Ammon's horn (tissue), 1 donor: ENCODE results near the gene ABCC8.

Experiments
- DNase-seq: peaks from one replicate; pipeline ENCODE4 v3.0.0-alpha.2; 2016; ENCODE audit warnings: low spot score

Gene ABCC8

DNA sequence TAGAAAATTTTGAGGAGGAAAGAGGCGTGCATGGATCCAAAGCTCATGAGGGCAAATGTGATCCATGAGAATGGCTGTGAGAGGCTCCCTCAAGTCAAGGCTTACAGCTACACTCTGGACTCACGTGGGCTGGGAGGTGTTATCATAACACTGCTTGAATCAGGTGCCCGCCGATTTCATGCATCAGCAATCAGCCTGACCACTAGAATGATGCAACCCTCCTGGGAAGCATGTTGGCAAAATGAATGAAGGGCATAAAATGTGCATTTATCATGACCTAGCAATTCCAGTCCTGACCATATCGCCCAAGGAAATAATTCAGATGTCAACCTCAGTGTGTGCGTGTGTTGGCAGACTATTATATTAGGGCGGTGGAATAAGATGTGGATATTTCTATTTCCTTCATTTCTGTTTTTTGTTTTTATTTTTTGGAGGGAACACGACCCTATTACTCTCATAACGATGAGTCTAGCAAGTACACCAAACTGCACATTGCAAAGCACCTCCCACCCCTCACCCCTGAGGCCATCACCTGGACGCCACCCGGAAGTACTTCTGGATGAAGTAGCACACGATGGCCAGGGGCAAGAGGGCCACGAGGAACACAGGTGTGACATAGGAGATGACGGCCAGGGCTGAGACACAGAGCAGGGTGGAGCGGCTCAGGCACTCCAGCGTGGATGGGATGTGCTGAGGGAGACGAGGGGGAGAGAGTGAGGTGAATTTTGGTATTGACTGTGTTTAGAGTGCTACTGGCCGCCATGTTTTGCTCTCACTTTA lies 72.5 kb downstream of the ABCC8 start:
- DNase-seq = no peak

DNA sequence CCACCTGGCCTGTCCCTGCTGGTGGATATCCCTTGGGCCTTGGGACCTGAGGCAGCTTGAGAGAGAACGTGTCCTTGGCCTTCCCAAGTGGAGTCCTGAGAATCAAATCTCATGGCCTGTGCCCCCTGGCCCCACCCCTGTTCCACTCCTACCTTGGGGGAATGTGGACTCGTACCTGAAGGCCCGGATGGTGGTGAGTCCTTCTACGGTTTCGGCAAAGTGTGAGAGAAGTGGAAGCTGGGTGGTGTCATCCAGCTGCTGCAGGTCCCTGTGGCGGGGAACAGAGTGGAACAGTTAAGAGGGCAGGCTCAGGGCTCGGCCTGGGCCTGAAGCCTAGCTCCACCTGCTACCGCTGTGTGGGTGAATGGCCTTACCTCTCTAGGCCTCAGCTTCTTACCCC lies 74.2 kb downstream of the ABCC8 start:
- DNase-seq = no peak

DNA sequence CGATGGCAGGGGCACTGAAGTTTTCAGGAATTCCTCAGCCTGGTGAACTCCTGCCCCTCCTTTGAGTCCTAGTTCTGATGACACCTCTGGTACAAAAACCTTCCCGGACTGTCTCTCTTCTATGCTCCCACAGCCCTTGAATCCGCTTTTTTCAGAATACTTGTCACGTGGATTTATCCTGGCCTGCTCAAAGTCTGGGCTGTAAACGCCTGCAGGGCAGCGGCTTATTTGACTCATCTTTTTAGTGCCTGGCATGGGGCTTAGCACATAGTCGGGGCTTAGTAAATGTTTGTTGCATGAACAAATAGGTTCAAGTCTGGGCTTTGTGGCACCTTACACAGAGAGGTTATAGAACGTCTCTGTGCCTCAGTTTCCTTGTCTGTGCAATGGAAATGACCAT lies 74.8 kb downstream of the ABCC8 start:
- DNase-seq = no peak

DNA sequence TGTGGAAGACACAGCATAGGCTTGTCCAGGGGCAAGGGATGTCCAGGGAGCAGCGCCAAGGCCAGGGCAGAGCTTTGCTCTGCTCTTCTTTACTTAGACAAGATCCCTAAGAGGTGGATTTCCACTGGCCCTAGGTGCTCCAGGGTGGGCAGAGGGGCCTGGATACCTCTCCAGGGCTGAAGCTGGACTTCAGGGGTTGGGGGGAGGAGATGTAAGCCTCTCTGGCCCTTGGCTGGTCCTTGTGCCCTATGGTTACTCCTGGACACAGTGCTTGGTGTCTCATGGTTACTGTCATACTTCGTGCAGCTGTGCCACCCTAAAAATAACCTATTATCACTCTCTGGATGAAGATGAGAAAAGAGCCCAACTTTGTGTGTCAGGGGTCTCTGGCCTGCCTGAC lies 75.3 kb downstream of the ABCC8 start:
- no peak for DNase-seq

DNA sequence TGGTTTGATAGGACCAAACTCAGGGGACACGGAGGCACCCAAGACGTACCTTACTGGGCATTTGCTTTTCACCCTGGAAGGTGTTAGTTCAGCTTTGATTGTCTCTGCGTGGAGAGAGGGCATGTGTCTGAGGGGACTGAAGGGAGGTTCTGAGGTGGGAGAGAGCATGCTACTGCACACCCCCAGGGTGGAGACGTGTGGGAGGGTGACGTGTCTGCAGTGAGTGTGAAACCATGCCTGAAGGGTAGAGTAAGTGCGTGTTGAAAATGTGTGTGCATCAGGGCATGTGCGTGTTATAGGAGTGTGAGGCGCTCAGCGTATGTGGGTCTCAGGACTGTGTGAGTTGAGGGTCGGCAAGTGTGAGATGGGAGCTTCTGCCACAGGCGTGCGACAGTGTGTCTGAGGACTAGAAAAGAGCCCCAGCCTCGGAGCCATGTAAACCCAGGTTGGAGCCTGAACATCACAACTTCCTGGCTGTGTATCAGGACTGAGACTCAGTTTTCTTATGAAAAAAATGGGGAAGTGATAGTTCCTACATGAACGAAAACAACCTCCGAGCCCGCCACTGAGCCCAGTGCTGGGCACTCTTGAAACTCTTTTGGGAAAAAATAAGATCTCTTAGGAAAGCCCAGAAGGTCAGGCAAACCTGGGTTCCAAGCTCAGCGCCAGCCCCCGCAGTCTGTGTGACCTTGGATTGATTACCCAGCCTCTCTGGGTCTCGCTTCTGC lies 76.4 kb downstream of the ABCC8 start:
- DNase-seq = no peak

DNA sequence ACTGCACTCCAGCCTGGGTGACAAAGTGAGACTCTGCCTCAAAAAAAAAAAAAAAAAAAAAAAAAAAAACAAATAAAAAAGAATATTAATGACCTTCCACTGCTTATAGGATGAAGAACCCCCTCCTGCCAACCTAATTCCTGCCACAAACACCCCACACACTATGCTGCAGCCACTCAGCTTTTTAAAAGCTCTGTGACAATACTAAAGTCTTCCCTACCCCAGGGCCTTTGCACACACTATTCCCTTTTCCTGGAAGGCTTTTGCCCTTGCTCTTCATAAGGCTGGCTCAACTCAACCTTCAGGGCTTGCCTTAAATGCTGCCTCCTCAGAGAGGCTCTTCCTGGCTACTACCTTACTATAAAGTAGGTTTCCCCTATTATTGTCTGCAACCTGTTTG lies 77.4 kb downstream of the ABCC8 start:
- DNase-seq = no peak

DNA sequence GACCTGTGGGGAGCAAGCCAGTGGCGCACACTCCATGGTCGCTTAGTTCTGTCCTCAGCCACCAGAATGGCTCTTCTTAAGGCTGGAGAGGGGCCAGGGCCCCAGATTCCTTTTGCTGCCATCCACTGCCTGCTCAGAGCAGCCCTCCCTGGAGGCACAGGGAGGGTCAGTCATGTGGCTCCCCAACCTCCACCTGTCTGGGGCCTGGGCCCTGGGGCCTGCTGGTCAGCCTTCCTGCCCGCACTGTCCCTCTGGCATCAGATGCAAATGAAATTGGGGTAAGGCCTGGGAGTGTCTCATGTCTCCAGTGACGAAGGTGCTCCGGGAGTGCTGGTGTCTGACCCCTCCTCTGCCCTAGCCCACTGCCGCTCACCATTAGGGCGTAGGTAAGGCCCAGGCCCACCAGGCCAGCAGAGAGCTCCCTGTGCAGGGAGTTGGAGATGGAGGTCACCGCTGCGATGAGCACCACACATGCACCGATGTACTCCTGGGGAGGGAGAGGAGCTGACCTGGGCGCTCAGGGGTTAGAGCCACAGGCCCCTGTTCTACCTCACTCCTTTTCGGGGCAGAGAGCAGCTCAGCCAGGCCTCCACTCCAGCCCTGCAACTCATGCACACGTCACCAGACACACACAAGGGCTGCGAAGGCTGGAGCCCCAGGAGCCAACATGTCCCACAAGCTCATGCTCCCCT lies 79.2 kb downstream of the ABCC8 start:
- no peak for DNase-seq

DNA sequence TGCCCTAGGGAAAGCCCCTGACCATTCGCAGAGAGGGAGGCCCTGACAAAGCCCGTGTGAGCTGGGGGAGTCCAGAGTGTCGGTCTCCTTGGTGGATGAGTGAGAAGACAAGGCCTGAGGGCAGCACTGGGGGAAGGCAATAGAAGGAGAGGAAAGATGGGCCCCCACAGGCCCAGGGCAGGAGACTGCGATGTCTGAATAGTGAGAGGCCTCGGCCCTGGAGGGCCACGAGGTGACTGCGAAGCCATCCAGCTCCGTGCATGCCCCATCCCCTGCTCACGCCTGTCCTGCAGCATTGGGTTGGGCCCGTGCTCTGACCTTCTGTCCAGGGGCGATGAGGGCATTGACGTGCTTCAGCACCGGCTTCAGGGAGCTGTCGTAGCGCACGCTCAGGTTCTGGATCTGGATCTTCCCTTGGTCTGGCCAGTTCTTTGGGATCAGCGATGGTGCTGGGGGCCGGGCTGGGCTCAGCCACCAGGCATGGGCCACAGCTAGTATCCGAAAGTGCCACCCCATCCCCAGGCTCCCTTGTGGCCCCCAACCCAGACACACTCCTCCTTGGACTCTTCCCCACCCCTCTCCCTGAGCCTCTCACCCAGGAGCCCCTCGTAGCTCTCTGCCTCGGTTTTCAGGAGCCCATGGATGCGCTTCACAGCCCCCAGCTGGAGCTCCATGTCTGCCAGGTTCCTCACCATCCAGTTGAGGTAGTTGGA lies 79.9 kb downstream of the ABCC8 start:
- DNase-seq = no peak

DNA sequence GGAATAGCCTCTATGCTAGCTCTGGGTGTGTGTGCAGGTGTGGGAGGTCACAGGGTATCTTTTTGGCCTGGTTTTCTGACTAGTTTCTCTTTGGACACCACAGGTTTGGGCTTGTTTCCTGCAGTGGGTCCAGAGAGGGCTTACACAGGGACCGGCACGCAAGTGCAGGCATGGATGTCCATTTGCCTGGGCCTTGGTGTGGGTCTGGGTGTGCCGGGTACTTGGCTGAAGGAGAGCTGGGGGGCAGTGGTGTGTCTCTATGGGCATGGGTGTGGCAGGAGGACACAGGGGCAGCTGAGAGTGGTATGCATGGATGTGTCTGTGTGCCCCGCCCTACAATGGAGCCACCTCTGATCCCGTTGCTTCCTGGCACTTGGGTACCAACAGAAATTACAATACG lies 80.7 kb downstream of the ABCC8 start:
- no peak for DNase-seq

DNA sequence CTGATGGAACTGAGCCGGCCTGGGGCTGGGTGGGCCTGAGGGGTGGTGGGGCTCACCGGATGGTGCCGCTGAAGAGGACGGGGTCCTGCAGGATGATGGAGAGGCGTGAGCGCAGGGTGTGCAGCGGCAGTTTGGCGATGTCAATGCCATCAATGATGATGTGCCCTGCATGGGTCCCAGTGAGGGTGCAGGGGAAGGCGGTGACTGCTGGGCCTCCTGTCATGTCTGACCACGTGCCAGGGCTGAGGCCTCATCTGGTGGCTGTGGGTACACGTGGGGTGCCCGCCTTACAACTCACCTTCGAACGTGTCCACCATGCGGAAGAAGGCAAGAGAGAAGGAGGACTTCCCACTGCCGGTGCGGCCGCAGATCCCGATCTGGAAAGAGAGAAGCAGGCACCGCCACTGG lies 81.1 kb downstream of the ABCC8 start:
- no peak for DNase-seq

DNA sequence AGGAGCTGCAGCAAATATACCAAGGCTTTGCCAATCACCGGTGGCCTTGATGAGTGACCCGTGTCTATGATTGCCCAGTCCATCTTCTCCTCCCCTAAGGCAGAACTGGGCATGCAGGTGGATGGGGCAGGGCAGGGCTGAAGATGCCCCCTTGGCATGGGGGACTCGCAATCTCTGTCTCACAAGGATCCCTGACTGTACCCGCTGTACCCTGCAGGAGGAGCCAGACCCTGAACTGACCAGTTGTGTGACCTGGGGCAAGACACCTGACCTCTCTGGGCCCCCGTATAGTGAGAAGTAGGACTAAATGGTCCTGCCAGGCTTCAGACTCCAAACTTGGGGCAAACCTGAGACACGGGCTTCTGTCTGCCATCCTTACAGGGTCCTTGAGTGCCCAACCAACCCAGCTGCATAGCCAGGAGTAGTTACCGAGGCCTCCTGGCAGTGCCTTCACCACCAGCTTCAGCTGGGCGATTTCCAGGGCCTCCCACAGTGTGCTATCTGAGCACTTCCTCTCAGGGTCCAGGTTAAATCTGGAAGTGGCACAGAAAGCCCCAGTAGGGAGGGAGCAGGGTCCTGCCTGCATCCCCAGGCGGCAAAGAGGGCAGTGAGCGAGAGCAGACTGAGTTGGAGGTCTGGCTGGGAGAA lies 81.8 kb downstream of the ABCC8 start:
- no peak for DNase-seq

DNA sequence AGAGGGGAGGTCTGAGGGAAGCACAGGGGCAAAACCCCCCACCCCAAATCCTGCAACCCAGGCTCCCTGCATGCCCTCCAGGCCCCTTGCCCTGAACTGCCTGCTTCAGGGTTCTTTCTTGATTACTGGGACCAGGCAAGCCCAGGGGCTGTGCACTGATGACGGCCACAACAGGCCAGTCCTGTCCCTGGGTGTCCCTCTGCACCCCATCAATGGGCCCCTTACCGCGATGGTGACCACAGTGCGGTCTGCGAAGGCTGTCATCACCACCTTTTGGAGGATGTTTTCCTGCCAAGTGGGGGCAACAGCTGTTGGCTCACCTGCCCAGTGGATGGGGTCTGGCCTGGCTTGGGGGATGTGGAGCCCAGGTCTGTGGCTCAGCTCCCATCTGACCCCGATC lies 83.2 kb downstream of the ABCC8 start:
- DNase-seq = no peak

DNA sequence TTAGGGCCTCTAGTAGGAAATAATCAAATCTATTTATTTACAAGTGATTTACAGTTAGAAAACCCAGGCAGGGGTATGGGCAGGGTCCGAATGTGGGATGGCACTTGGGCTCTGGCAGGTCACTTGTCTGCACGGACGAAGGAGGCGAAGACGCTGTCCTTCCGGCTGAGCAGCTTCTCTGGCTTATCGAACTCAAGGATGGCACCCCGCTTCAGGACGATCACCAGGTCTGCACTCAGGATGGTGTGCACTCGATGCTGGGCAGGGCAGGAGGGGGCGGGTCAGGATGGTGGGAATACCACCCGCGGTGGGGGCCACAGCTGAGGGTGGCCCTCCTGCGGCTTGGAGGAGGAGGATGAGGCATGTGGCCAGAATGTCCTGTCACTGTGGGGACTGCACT lies 83.8 kb downstream of the ABCC8 start:
- no peak for DNase-seq

DNA sequence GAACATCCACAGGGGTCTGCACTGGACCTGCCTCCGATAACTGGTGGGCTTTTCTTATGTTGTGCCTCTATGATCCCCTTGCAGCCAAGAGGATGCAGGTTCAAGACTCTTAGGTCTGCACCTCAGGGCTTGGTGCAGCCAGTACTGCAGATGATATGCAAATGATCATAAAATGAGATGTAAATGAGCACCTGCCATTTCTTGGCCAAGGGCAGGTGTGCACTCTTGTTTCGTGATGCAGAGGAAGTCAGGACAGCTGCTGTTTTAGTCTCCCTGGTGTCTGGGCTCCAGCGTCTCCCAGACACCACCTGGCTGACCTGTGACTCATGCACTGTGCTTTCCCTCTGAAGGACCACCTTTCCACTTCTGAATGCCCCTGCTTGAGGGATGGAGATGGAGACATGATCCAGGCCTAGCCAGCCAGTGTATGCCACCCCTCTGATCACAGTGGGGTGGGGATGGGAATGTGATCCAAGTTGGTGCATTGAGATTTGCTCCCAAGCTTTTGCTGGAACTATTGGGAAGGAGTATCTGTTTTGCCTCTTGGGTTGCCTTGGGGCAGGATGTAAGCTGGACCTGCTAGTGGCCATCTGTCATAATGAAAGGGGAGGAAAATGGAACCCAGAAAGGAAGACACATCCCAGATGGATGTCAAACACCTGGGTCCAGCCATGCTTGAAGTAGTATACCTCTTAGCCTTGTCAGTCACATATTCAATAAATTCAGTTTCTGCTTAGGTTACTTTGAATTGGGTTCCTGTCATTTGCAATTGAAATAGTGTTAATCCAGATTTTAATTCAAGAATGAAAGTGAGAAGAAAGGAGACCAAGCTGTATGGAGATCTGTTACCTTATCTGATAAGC lies 84.9 kb downstream of the ABCC8 start:
- DNase-seq = no peak

DNA sequence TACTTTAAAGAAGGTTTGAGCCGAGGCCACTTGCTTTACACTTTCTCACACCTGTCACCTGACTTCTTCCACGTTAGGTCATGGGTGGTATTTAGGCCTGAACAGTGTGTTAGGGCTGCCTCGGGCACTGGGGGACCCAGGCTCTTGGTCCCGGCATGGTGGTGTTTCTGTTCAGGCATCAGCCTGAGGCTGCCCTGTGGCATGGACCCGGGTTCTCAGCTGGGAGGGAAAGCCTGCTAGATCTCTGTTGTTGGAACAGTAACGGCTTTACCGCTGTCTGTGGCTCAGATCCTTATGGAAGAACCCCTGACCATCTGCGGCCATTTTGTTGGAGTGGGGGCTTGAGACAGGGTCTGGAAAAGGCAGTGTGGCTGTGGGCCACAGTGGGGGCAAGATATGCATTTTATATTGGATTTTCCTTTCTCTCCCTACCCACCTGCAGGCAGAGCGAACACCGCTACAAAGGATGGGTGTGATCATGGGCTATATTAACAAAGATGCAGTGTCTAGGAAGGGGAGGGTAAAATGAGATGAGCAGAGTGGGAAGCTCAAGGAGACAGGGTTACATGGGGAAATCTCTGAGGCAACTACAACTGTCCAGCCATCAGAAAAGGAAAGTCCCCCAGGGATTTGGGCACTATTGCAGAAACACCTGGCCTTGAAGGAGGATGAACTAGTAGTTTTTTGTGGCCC lies 86.5 kb downstream of the ABCC8 start:
- no peak for DNase-seq

DNA sequence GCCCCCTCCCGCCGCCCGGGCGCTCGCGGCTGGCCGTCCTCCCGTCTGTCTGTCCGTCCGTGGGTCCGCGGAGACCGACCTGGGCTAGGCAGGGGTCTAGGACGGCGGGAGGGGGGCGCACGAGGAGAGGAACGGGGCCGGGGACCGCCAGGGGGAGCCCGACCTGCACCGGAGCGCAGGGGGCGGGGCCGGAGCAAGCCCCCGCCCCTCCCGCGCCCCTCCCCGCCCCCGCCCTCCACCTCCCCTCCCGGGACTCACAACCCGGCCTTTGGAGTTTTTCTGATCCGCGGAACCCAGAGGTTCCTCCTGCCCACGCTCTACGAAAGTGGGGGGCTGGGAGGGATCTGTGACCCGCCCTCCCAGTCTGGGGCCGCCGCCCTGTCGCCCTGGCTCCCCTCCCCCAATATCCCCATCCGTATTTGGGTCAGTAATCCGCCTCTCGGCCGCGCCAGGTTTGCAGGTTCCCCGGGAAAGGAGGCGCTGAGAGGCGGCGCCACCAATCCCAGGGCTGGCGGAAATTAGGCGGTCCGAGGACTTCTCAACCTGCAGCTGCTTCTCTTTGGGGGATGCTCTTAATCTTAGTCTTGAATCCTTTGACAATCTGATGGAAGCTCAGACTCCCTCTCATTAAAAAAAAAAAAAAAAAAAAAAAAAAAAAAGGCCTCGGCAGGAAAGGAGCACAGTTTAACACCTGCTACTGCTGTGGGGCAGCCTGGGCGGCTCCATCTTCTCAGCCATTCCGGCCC lies 87.3 kb downstream of the ABCC8 start:
- DNase-seq = peak; percentile 72

DNA sequence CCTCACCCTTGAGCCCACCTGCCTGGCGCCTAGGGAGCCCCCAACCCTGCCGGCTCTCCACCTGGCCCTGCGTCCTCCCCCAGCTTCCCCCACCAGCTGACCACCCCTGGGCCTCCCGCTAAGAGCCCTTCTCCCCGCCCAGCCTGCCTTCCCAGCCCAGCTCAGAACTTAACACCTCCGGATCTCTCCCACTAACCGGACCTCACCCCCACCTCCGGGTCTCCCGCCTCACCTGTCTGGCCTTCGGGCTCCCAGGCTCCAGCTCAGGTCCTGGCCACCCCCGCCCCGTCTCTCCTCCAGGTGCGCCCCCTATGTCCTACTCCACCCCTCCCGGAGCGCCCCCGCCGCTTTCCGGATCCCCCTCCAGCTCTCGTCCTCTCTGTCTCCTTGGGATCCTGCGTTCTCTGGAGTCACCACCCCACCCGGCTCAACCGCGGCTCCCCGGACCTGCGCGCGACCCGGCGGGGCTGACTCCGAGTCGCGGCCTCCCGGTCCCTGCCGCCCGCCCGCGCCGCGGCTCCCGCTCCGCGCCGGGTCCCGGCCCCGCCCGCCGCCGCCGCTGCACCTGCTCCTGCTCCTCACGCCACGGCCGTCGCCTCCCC lies 87.9 kb downstream of the ABCC8 start, which contains the start of gene KCNJ11:
Gene KCNJ11, minus strand, starts transcription at position 51 of the 602 bp plus-strand sequence. CDS start 568 bp downstream, outside the sequence.
- no peak for DNase-seq

DNA sequence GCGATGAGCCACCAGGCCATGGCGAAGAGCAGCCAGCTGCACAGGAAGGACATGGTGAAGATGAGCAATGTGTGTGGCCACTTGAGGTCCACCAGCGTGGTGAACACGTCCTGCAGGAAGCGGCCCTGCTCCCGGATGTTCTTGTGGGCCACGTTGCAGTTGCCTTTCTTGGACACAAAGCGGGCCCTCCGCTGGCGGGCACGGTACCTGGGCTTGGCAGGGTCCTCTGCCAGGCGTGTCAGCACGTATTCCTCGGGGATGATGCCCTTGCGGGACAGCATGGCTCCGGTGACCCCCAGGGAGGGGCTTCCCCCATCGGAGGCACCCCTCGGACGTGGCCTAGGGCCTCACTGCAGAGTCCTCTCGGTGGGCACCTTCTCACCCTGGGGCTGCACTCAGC lies 88.8 kb downstream of the ABCC8 start:
- DNase-seq = no peak

DNA sequence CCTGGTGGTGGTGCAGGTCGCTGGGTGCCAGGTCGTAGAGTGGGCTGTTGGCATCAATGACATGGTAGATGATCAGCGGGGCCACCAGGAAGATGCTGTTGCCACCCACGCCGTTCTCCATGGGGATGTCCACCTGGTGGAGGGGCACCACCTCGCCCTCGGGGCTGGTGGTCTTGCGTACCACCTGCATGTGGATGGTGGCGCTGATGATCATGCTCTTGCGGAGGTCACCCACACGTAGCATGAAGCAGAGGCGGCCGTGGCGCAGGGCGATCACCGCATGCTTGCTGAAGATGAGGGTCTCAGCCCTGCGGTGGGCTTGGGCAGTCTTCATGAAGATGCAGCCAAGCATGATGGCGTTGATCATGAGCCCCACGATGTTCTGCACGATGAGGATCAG lies 89.4 kb downstream of the ABCC8 start:
- no peak for DNase-seq
